PC-9 (cell line): ENCODE results near the gene CCDC12. TPM values are rescaled to one million over a fixed set of nuclear protein-coding genes. Genes with fewer than 3 reads are reported as not detected.

Experiments
- BruUV-seq: library from RNA; stranded (reverse); fragments of 400-500 nt; replicated peaks from 2 replicates; lab custom pipeline; 2021; lab: Mats Ljungman, UMichigan
- CTCF ChIA-PET: fragments of 300-600 bp; sonication (Branson Sonifier 250); formaldehyde crosslinking; loops from one replicate; lab custom pipeline; 2022; ENCODE audit warnings: antibody characterized with exemption; lab: Charles Lee
- POLR2A ChIA-PET: fragments of 300-600 bp; sonication (Branson Sonifier 250); formaldehyde crosslinking; loops from one replicate; lab custom pipeline; 2022; ENCODE audit warnings: antibody characterized with exemption; ENCODE audit not compliant: unreplicated experiment; lab: Charles Lee
- DNase-seq, 2 experiments: peaks; one replicate each; pipeline versions ENCODE4 v3.0.0 to v3.0.0-alpha.2; 2015 to 2022; ENCODE audit warnings: mixed read lengths in 1 of 2
- H2AFZ ChIP-seq: fragments of 200-600 bp; sonication (generic); 2 replicates; pipeline ENCODE4 v1.8.1; 2017; ENCODE audit warnings: antibody characterized with exemption
- H3F3A ChIP-seq: fragments of 200-600 bp; sonication (generic); 2 replicates; pipeline ENCODE4 v1.8.1; 2017; ENCODE audit warnings: antibody characterized with exemption, mild to moderate bottlenecking, low read depth; ENCODE audit not compliant: insufficient read depth
- H3K27ac ChIP-seq: fragments of 200-600 bp; sonication (generic); 2 replicates; pipeline ENCODE4 v1.6.1; 2016; ENCODE audit warnings: mixed run types
- H3K27me3 ChIP-seq: fragments of 200-600 bp; sonication (generic); 2 replicates; pipeline ENCODE4 v1.6.1; 2016; ENCODE audit warnings: low read depth, mixed run types; ENCODE audit not compliant: insufficient read depth
- H3K36me3 ChIP-seq: fragments of 200-600 bp; sonication (generic); 2 replicates; pipeline ENCODE4 v1.6.1; 2016; ENCODE audit warnings: low read depth, mixed run types
- H3K4me1 ChIP-seq: fragments of 200-600 bp; sonication (generic); replicated peaks from 2 replicates; pipeline ENCODE4 v1.6.1; 2016; ENCODE audit warnings: mixed run types; ENCODE audit not compliant: insufficient read depth
- H3K4me2 ChIP-seq: fragments of 200-600 bp; sonication (generic); 2 replicates; pipeline ENCODE4 v1.6.1; 2017; ENCODE audit warnings: mixed run types
- H3K4me3 ChIP-seq: fragments of 200-600 bp; sonication (generic); 2 replicates; pipeline ENCODE4 v1.6.1; 2016; ENCODE audit warnings: mixed run types
- H3K79me2 ChIP-seq: fragments of 200-600 bp; sonication (generic); 2 replicates; pipeline ENCODE4 v1.6.1; 2017; ENCODE audit warnings: low read depth, mixed run types
- H3K9me2 ChIP-seq: fragments of 200-600 bp; sonication (generic); 2 replicates; pipeline ENCODE4 v1.8.1; 2017; ENCODE audit warnings: mild to moderate bottlenecking; ENCODE audit not compliant: insufficient read depth
- H3K9me3 ChIP-seq: fragments of 200-600 bp; sonication (generic); 2 replicates; pipeline ENCODE4 v1.8.1; 2016; ENCODE audit warnings: low read depth; ENCODE audit not compliant: insufficient read depth
- H4K20me1 ChIP-seq: fragments of 200-600 bp; sonication (generic); 2 replicates; pipeline ENCODE4 v1.8.1; 2017; ENCODE audit not compliant: insufficient read depth
- EZH2 ChIP-seq: fragments of 200-600 bp; sonication (generic); IDR thresholded peaks from 2 replicates; pipeline ENCODE4 v1.8.0; 2017; ENCODE audit warnings: antibody characterized with exemption, low read depth
- intact Hi-C: fragments of 100-400 bp; cut with micrococcal nuclease; formaldehyde crosslinking; loops from one replicate; pipeline ENCODE4 v1.10.0; 2022; ENCODE audit not compliant: unreplicated experiment
- total RNA-seq: library from RNA; stranded (reverse); gene quantifications from 2 replicates; pipeline ENCODE4 v1.2.3, GENCODE V29; 2021
- TF ChIP-seq, protein P1 (sequence below): fragments of 200-600 bp; sonication (generic); conservative IDR thresholded peaks from 2 replicates; pipeline ENCODE4 v1.6.1; 2017; ENCODE audit warnings: mixed run types, antibody characterized with exemption, mild to moderate bottlenecking, moderate library complexity

The CCDC12 gene
- total RNA-seq, 1 experiment from 2014 or later: 39.3 TPM

DNA sequence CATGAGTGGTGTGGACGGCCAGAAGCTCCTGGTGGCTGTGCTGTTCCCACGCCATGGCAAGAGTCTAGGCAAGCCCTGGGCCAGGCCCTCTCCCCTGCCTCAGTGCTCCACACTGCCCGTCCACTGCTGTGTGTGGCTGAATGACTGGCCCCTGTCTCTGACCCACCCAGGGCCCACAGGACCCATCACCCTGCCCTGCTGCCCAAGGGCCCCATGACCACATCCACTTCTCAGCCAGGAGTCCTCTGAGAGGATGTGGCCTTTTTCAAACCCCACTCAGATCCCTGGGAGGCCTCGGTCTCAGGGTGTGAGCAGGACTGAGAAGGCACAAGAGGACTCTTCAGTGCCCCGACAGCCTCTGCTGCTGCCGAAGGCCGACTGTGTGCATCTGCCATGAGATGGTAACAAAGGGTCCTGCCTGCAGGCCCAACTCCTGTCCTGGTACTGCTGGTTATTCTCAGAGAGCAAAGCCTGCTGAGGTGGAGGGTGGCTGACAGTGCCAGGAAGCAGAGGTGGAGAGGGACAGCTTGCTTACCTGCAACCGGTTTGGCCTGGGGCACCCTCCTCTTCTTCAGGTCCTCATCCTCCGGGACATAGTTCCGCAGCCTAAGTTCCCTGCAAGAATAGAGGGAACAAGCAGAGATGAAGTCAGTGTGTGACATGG is 51.5 kb downstream of the CCDC12 start:
- CTCF ChIA-PET: no interaction called here
- Histone ChIP-seq H3K4me2 (no peak overlapping the region), H3K36me3 (peaks cover 10% of the 10 kb centered on the region; the same call in 1 of the 2 replicates), H3K9me3 (no peaks in the 10 kb centered on the region), H4K20me1 (peaks cover 5% of the 10 kb centered on the region; the same call in 1 of the 2 replicates), H3K9me2 (no peaks in the 10 kb centered on the region), H2AFZ (no peak overlapping the region), H3K27ac (no peak overlapping the region), H3K4me1 (peaks cover 17% of the 10 kb centered on the region), H3K4me3 (no peak overlapping the region), H3F3A (peaks cover 7% of the 10 kb centered on the region; the same call in 1 of the 2 replicates), H3K27me3 (no peaks in the 10 kb centered on the region), H3K79me2 (peaks cover 36% of the 10 kb centered on the region)
- TF ChIP-seq EZH2: no peak
- TF ChIP-seq, protein P1, sequence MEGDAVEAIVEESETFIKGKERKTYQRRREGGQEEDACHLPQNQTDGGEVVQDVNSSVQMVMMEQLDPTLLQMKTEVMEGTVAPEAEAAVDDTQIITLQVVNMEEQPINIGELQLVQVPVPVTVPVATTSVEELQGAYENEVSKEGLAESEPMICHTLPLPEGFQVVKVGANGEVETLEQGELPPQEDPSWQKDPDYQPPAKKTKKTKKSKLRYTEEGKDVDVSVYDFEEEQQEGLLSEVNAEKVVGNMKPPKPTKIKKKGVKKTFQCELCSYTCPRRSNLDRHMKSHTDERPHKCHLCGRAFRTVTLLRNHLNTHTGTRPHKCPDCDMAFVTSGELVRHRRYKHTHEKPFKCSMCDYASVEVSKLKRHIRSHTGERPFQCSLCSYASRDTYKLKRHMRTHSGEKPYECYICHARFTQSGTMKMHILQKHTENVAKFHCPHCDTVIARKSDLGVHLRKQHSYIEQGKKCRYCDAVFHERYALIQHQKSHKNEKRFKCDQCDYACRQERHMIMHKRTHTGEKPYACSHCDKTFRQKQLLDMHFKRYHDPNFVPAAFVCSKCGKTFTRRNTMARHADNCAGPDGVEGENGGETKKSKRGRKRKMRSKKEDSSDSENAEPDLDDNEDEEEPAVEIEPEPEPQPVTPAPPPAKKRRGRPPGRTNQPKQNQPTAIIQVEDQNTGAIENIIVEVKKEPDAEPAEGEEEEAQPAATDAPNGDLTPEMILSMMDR: no peak
- no peak for DNase-seq
- no TSS peak for BruUV-seq
- intact Hi-C loops: loop anchor here (10.0 kb wide), 1 partner anchor 400 kb away; no protein-coding TSS in a partner anchor
- POLR2A ChIA-PET: no interaction called here

DNA sequence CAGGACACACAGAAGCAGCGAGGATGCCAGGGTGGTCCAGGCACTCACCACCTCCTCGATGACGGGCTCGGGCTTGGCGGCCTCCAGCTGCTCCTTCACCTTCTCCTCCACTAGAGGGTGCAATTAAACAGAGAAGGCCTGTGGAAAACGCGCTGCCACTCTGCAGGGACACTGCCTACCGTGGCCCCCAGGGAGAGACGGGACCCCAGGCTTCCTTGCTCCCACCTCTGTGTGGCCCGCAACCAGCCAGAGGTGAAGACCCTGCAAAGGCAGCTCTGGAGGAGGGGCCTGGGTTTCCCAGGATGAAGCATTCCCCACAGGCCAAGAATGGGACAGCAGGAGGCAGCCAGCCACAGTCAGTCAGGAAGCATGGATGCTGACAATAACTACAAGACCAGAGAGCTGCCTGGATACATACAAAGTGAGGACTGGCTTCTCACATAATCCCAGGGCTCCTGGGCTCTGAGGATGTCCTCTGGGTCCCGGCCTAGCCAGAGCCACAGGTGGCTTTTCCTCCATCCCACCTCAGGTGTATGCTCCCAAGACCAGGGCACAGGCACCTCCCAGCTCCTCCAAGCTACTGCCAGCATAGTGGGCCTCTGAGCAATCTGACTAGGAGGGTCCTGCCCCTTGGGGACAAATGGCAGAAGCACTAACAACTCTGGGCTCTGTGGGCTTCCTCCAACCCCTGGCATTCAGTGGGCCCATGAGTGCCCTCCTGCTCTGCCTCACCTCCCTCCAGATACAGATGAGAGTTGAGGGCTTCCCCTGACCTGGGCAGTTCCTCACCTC is 52.8 kb downstream of the CCDC12 start:
- ChIA-PET POLR2A (no interaction called here), CTCF (interaction anchor here (0.6 kb wide), 1 partner anchor 15 kb away, joined by 6 read pairs; no protein-coding TSS in a partner anchor)
- Histone ChIP-seq H3K27me3 (no peaks in the 10 kb centered on the region), H3K27ac (no peak overlapping the region), H3K4me3 (no peak overlapping the region), H3K4me2 (no peak overlapping the region), H3F3A (no peaks in the 10 kb centered on the region), H3K9me3 (no peaks in the 10 kb centered on the region), H3K4me1 (peaks cover 4% of the 10 kb centered on the region; the same call in 1 of the 2 replicates), H3K36me3 (peaks cover 13% of the 10 kb centered on the region; the same call in 1 of the 2 replicates), H2AFZ (no peak overlapping the region), H3K9me2 (no peaks in the 10 kb centered on the region), H4K20me1 (peaks cover 5% of the 10 kb centered on the region; the same call in 1 of the 2 replicates), H3K79me2 (peaks cover 27% of the 10 kb centered on the region)
- no TSS peak for BruUV-seq
- intact Hi-C loops: loop anchor here (1.0 to 10.0 kb wide), 2 partner anchors 75 to 401 kb away; no protein-coding TSS in a partner anchor
- no peak for TF ChIP-seq EZH2
- TF ChIP-seq, protein P1: peak; percentile 72
- no peak for DNase-seq

DNA sequence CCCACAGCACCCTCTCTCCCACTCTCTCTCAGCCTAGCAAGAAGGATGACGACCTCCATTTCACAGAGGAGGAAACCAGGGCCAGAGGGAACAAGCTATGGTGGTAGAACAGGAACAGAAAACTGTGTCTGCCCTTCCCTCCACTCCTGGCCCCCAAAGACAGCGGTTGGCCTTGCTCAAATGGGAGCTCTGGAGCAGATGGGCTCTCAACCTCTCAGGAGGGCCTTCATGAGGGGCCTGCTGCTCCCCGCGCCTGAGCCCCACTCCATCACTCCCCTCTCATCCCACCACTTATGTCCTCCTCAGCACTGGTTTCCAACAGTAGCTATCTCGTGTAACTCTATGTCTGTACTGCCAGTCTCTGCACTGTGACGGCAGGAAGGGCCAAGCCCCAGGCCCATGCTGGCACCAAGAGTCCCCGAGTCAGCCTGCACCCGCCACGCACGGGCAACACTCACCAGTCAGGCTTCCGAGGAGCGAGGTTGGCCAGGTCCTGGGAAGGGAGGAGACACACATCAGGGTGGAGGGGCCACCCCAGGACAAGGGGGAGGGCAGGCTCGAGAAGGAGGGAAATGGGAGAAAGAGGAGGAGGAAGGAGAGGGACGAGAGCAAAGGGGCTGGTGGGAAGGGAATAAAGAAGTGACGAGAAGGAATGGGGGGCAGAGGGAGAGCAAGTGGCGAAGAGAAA is 53.5 kb downstream of the CCDC12 start:
- POLR2A ChIA-PET: interaction anchor here (0.6 kb wide), 1 partner anchor 59 kb away, joined by 3 read pairs; no protein-coding TSS in a partner anchor
- no peak overlapping the region for H3K27ac ChIP-seq
- TF ChIP-seq, protein P1: no peak
- no peak for TF ChIP-seq EZH2

More for the DNA sequence above, 53.5 kb downstream of the CCDC12 start:
- H3F3A ChIP-seq: no peaks in the 10 kb centered on the region
- peaks cover 5% of the 10 kb centered on the region; the same call in 1 of the 2 replicates for H4K20me1 ChIP-seq
- DNase-seq: no peak
- H3K4me1 ChIP-seq: no peaks in the 10 kb centered on the region
- no peak overlapping the region for H3K4me2 ChIP-seq
- H3K79me2 ChIP-seq: peaks cover 19% of the 10 kb centered on the region
- H2AFZ ChIP-seq: no peak overlapping the region
- no peak overlapping the region for H3K4me3 ChIP-seq
- H3K9me3 ChIP-seq: no peaks in the 10 kb centered on the region; the same call in 1 of the 2 replicates
- CTCF ChIA-PET: interaction anchor here (0.5 kb wide), 1 partner anchor 20 kb away, joined by 6 read pairs; no protein-coding TSS in a partner anchor
- no peaks in the 10 kb centered on the region for H3K27me3 ChIP-seq
- BruUV-seq: no TSS peak
- no peaks in the 10 kb centered on the region for H3K9me2 ChIP-seq
- peaks cover 11% of the 10 kb centered on the region for H3K36me3 ChIP-seq
- intact Hi-C loops: loop anchor here (1.0 to 10.0 kb wide), 2 partner anchors 75 to 402 kb away; no protein-coding TSS in a partner anchor
